ENCODE results near the gene SNX4.

SNX4 gene

DNA sequence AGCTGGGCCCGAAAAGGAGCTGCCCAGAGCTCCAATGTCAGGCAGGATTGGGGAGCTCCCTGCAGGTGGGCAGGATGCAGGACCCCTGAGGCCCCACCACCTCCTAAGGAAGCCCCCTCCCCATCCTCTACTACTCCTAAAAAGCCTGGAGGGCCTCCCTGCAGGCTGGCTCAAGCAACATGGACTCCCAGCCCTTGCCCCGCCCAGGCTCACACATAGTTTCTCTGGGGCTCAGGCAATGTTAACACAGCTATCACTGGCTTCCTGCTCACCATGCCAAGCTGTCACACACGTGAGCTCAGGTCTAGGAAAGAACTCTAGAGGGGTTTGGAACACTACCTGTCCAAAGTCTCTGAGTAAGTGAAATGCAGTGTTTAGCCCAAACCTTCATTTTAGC is 79.4 kb downstream of the SNX4 start (continued):
- TF ChIP-seq, protein P1, sequence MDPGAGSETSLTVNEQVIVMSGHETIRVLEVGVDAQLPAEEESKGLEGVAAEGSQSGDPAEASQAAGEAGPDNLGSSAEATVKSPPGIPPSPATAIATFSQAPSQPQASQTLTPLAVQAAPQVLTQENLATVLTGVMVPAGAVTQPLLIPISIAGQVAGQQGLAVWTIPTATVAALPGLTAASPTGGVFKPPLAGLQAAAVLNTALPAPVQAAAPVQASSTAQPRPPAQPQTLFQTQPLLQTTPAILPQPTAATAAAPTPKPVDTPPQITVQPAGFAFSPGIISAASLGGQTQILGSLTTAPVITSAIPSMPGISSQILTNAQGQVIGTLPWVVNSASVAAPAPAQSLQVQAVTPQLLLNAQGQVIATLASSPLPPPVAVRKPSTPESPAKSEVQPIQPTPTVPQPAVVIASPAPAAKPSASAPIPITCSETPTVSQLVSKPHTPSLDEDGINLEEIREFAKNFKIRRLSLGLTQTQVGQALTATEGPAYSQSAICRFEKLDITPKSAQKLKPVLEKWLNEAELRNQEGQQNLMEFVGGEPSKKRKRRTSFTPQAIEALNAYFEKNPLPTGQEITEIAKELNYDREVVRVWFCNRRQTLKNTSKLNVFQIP (CRISPR knock-in tag; IDR thresholded peaks at IDR 0.05; ENCODE audit: borderline replicate concordance, low read depth): no peak
- no peak for TF ChIP-seq ARNTL (CRISPR knock-in tag; IDR thresholded peaks at IDR 0.05; ENCODE audit: borderline replicate concordance, low read depth)
- TF ChIP-seq, protein P2, sequence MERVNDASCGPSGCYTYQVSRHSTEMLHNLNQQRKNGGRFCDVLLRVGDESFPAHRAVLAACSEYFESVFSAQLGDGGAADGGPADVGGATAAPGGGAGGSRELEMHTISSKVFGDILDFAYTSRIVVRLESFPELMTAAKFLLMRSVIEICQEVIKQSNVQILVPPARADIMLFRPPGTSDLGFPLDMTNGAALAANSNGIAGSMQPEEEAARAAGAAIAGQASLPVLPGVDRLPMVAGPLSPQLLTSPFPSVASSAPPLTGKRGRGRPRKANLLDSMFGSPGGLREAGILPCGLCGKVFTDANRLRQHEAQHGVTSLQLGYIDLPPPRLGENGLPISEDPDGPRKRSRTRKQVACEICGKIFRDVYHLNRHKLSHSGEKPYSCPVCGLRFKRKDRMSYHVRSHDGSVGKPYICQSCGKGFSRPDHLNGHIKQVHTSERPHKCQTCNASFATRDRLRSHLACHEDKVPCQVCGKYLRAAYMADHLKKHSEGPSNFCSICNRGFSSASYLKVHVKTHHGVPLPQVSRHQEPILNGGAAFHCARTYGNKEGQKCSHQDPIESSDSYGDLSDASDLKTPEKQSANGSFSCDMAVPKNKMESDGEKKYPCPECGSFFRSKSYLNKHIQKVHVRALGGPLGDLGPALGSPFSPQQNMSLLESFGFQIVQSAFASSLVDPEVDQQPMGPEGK (CRISPR knock-in tag; IDR thresholded peaks at IDR 0.05; ENCODE audit: borderline replicate concordance): no peak
- TF ChIP-seq TCF4 (CRISPR knock-in tag; IDR thresholded peaks at IDR 0.05; ENCODE audit: borderline replicate concordance): no peak
- TF ChIP-seq ISL1 (CRISPR knock-in tag; IDR thresholded peaks at IDR 0.05): no peak
- TF ChIP-seq PPARA (CRISPR knock-in tag; IDR thresholded peaks at IDR 0.05; ENCODE audit: borderline replicate concordance): no peak
- no peak for TF ChIP-seq ZC3H10 (CRISPR knock-in tag; IDR thresholded peaks at IDR 0.05)

DNA sequence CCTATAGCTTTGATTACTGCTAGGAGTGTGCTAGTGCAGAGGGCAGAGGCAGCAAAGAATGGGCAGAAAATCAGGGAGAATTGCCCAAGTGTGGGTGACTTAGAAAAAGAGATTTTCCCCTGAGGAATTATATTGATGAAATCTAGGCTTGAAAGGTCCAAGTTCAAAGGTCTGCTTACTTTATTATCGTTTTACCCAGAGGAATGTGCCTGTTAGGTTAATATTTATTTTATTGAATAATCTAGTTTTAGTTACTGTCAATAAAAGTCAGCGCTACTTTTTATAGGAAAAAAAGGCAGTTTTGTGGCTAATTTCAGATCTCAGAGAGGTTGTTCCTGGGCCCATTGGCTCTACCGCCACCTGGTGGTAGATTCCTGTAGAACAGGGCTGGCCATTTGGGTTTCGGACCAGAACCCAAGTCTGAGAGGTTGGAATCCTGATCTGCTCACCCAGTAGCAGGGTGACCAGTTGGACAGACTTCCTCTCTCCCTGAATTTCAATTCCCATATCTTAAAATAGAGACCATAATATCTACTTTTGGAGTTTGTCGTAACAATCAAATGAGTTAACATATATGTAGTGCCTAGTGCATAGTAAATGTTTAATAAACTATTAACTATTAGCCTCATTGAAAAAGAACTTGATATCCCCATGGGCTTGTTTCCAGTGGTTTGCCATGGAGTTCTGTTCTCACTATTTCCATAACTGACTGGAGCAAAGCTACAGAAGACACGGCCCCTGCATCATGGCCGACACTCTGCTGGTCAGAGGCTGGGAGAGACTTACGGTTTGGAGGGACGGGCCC is 82.2 kb downstream of the SNX4 start:
- peak; percentile 77 for ATAC-seq
- TF ChIP-seq, protein P3, sequence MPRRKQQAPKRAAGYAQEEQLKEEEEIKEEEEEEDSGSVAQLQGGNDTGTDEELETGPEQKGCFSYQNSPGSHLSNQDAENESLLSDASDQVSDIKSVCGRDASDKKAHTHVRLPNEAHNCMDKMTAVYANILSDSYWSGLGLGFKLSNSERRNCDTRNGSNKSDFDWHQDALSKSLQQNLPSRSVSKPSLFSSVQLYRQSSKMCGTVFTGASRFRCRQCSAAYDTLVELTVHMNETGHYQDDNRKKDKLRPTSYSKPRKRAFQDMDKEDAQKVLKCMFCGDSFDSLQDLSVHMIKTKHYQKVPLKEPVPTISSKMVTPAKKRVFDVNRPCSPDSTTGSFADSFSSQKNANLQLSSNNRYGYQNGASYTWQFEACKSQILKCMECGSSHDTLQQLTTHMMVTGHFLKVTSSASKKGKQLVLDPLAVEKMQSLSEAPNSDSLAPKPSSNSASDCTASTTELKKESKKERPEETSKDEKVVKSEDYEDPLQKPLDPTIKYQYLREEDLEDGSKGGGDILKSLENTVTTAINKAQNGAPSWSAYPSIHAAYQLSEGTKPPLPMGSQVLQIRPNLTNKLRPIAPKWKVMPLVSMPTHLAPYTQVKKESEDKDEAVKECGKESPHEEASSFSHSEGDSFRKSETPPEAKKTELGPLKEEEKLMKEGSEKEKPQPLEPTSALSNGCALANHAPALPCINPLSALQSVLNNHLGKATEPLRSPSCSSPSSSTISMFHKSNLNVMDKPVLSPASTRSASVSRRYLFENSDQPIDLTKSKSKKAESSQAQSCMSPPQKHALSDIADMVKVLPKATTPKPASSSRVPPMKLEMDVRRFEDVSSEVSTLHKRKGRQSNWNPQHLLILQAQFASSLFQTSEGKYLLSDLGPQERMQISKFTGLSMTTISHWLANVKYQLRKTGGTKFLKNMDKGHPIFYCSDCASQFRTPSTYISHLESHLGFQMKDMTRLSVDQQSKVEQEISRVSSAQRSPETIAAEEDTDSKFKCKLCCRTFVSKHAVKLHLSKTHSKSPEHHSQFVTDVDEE (CRISPR knock-in tag; IDR thresholded peaks at IDR 0.05): no peak
- TF ChIP-seq ZC3H10 (CRISPR knock-in tag; IDR thresholded peaks at IDR 0.05) (no peak), ZFP30 (CRISPR knock-in tag; IDR thresholded peaks at IDR 0.05) (no peak), ZNF565 (CRISPR knock-in tag; conservative IDR thresholded peaks at IDR 0.05; ENCODE audit: low read depth) (no peak), ZFP3 (CRISPR knock-in tag; IDR thresholded peaks at IDR 0.05) (no peak)

DNA sequence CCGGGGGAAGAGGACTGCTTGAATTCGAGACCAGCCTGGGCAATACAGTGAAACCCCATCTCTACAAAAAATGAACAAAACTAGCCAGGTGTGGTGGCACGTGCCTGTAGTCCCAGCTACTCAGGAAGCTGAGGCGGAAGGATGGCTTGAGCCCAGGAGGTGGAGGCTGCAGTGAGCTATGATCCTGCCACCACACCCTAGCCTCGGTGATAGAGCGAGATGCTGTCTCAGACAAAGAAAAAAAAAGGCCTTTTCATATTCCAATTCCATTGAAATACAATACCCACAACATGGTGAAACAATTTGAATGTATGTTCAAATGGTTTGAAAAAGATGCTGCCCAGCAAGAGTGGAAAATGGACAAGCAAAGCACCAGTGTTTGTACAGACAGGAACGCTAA is 83.1 kb downstream of the SNX4 start:
- ATAC-seq: no peak

DNA sequence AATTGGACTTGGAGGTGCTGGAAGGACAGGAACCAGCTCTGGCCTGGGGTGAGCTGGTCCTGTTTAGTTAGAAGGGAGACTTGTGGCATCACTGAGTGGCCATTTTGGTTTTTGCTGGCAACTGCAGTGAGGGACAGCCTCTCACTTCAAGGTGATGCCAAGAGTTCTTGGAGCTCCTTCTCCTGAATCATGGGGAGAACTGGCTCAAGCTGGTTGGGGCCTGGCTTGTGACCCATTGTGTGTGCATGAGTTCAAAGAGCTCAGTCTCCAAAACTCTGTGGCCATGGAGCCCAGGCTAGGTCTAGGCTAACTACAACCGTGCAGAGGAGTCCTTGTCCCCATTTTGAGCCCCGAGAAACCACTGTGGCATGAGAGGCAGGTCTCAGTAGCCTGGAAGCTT is 84.8 kb downstream of the SNX4 start:
- no peak for TF ChIP-seq SNAI2 (CRISPR knock-in tag; IDR thresholded peaks at IDR 0.05)
- no peak for TF ChIP-seq CSDC2 (CRISPR knock-in tag; IDR thresholded peaks at IDR 0.05)
- no peak for ATAC-seq

More for the DNA sequence above, 83.1 kb downstream of the SNX4 start:
- TF ChIP-seq SNAI2 (CRISPR knock-in tag; IDR thresholded peaks at IDR 0.05) (no peak), ZC3H10 (CRISPR knock-in tag; IDR thresholded peaks at IDR 0.05) (no peak), TCF4 (CRISPR knock-in tag; IDR thresholded peaks at IDR 0.05; ENCODE audit: borderline replicate concordance) (no peak), ZNF70 (CRISPR knock-in tag; IDR thresholded peaks at IDR 0.05) (no peak), ZFP3 (CRISPR knock-in tag; IDR thresholded peaks at IDR 0.05) (no peak), ISL1 (CRISPR knock-in tag; IDR thresholded peaks at IDR 0.05) (no peak), RARB (CRISPR knock-in tag; IDR thresholded peaks at IDR 0.05) (no peak), PPARA (CRISPR knock-in tag; IDR thresholded peaks at IDR 0.05; ENCODE audit: borderline replicate concordance) (no peak), ZFP30 (CRISPR knock-in tag; IDR thresholded peaks at IDR 0.05) (no peak)
- TF ChIP-seq, protein P1 (CRISPR knock-in tag; IDR thresholded peaks at IDR 0.05; ENCODE audit: borderline replicate concordance, low read depth): no peak
- TF ChIP-seq, protein P4, sequence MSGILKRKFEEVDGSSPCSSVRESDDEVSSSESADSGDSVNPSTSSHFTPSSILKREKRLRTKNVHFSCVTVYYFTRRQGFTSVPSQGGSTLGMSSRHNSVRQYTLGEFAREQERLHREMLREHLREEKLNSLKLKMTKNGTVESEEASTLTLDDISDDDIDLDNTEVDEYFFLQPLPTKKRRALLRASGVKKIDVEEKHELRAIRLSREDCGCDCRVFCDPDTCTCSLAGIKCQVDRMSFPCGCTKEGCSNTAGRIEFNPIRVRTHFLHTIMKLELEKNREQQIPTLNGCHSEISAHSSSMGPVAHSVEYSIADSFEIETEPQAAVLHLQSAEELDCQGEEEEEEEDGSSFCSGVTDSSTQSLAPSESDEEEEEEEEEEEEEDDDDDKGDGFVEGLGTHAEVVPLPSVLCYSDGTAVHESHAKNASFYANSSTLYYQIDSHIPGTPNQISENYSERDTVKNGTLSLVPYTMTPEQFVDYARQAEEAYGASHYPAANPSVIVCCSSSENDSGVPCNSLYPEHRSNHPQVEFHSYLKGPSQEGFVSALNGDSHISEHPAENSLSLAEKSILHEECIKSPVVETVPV (CRISPR knock-in tag; IDR thresholded peaks at IDR 0.05): no peak
